SW 1271 (cell line): ENCODE data around the gene ACTR10.

Source experiments
- DNase-seq, 2 experiments: peaks; one replicate each; lab custom pipeline; 2025; lab: John Stamatoyannopoulos, UW

Gene ACTR10

GRCh38 chr14:58281969-58282368 is 82.0 kb downstream of the ACTR10 start:
- no peak for DNase-seq

DNA sequence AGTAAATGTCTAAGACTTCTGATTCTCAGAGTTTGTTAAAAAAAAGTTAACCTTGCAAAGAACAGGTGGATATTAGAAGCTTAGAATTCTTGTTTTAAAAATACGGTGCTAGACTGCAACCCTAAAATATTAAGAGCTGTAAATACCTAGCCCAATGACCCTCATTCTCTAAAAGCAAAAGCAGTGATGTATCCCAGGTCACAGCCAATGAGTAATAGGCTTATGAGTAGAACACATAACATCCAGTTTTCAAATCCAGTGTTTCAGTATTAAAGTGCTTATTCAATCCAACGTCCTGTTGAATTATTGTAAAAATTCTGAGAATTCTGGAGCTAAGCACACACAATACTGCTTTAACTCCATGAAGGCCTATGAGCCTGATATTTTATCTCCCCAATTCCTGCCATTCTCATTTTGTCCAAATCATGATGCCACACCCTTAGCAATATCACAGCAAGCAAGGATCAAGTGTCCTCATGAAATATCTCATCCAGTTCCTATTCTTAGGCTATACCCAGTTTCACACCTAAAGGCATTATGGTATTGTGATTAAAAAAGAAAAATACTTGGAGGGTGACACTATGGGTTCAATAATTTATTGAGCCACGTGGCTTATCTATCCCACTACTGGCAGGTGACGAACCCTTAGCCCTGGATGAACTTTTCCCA is 83.1 kb downstream of the ACTR10 start:
- DNase-seq, result no peak

DNA sequence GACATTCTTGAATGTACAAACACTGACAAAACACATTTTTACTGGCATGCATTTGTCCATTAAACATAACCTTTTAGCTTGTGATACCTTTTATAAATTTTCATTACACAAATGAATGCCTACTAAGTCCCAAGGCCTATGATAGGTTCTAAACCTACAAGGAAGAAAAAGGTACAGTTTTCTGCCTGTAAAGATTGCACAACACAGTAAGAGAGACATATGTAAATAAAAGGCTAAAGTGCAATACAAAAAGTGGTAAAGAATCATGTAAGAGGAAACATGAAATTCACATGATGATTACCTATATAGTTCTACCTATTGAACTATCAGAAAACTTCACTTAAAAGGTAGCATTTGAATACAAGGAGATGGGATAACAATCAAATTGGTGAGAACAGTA is 83.8 kb downstream of the ACTR10 start:
- DNase-seq, result no peak

DNA sequence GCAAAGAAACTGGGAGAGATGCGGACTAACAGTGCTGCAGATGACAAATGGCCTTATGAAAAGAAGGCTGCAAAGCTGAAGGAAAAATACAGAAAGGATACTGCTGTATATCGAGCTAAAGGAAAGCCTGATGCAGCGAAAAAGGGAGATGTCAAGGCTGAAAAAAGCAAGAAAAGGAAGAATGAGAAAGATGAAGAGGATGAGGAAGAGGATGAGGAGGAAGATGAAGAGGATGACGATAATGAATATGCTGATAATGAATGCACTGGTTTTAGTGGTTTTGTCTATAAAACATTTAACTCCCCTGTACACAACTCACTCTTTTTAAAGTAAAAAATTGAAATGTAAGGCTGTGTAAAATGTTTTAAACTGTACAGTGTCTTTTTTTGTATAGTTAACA is 85.2 kb downstream of the ACTR10 start:
- DNase-seq, result no peak
